Sigmoid colon (tissue), 4 donors: ENCODE data around the gene RPS6KL1.

Source experiments
- POLR2A ChIP-seq, 2 donors: fragments of 450-650 bp; IDR thresholded peaks; one replicate each; pipeline ENCODE4 v1.6.1; 2016; ENCODE audit warnings: antibody characterized with exemption in 2 of 2, mild to moderate bottlenecking in 2 of 2, moderate library complexity in 2 of 2
- POLR2AphosphoS5 ChIP-seq, 4 donors: sonication (generic); formaldehyde crosslinking; IDR thresholded peaks; one replicate each; pipeline ENCODE4 v1.6.1; 2017; ENCODE audit warnings: antibody characterized with exemption in 4 of 4
- TF ChIP-seq, protein P1 (sequence below), 4 experiments: fragments of 450-650 bp in 3 of 4; fragments of 200-600 bp in 1 of 4; IDR thresholded peaks; one replicate each; pipeline ENCODE4 v1.5.1; 2016 to 2019; ENCODE audit warnings: antibody characterized with exemption in 4 of 4, mild to moderate bottlenecking in 3 of 4, moderate library complexity in 2 of 4

DNA sequence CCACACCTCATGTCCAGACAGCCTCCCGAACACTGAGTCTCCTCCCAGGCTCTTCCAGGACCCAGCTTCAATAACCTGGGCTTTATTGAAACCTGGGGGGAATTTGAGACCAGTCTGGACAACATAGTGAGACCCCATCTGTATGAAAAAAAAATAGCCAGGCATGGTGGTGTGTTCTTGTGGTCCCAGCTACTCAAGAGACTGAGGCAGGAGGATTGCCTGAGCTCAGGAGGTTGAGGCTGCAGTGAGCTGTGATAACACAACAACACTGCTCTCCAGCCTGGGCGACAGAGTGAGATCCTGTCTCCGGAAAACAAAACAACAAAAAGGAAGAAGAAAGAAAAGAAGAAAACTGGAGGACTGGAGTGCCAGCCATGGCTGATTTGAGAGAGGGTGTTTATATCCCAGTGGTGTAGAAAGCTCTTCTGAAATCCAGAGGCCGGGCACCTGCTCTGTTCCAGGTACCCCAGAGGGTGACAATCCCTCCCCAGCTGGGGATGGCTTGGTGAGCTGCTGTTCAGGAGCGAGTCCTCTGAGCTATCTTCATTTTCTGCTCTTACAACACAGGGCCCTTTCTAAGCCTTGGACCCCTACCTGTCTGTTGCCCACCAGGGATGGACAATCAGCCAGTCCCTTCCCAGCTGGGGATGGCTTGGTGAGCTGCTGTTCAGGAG is 38.3 kb upstream of the RPS6KL1 start:
- TF ChIP-seq POLR2AphosphoS5 (IDR thresholded peaks at IDR 0.05): no peak
- TF ChIP-seq, protein P1, sequence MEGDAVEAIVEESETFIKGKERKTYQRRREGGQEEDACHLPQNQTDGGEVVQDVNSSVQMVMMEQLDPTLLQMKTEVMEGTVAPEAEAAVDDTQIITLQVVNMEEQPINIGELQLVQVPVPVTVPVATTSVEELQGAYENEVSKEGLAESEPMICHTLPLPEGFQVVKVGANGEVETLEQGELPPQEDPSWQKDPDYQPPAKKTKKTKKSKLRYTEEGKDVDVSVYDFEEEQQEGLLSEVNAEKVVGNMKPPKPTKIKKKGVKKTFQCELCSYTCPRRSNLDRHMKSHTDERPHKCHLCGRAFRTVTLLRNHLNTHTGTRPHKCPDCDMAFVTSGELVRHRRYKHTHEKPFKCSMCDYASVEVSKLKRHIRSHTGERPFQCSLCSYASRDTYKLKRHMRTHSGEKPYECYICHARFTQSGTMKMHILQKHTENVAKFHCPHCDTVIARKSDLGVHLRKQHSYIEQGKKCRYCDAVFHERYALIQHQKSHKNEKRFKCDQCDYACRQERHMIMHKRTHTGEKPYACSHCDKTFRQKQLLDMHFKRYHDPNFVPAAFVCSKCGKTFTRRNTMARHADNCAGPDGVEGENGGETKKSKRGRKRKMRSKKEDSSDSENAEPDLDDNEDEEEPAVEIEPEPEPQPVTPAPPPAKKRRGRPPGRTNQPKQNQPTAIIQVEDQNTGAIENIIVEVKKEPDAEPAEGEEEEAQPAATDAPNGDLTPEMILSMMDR (IDR thresholded peaks at IDR 0.05): no peak
- TF ChIP-seq POLR2A (IDR thresholded peaks at IDR 0.05): no peak
